ENCODE results near the gene KCNK18. TPM values are rescaled to one million over a fixed set of nuclear protein-coding genes. Genes with fewer than 3 reads are reported as not detected.

The KCNK18 gene
- total RNA-seq, 1 donor from 2014 or later = not detected

- no peaks in the 10 kb centered on the region for H3K9me3 Mint-ChIP-seq (ENCODE audit: unreplicated experiment)
- H3K4me2 ChIP-seq (ENCODE audit: low read length) = no peak overlapping the region
- no peaks in the 10 kb centered on the region for H3K9me3 ChIP-seq (ENCODE audit: insufficient read depth, low read depth, low read length)
- H3K27ac Mint-ChIP-seq (ENCODE audit: unreplicated experiment) = no peak overlapping the region
- TF ChIP-seq CTCF (IDR thresholded peaks at IDR 0.05; ENCODE audit: insufficient read depth, low read depth, low read length) (no peak), EZH2 (IDR thresholded peaks at IDR 0.05; ENCODE audit: insufficient read depth, low read length) (no peak)
- H3K4me1 ChIP-seq (ENCODE audit: insufficient read depth, low read length) = no peaks in the 10 kb centered on the region
- H3K79me2 ChIP-seq (ENCODE audit: insufficient read depth, low read length) = no peaks in the 10 kb centered on the region
- H4K20me1 ChIP-seq (ENCODE audit: insufficient read depth, low read length) = no peaks in the 10 kb centered on the region
- H3K36me3 Mint-ChIP-seq (ENCODE audit: low read depth, unreplicated experiment) = no peaks in the 10 kb centered on the region
- no peak overlapping the region for H3K4me3 Mint-ChIP-seq (ENCODE audit: unreplicated experiment)
- H3K9ac ChIP-seq (ENCODE audit: low read length) = no peak overlapping the region
- H3K4me1 Mint-ChIP-seq (ENCODE audit: low read depth, unreplicated experiment) = peaks cover 2% of the 10 kb centered on the region
- no peak for DNase-seq (ENCODE audit: low read depth)
- no peaks in the 10 kb centered on the region for H3K36me3 ChIP-seq (ENCODE audit: insufficient read depth, low read length)
- FAIRE-seq = no peak
- no peak overlapping the region for H2AFZ ChIP-seq (ENCODE audit: low read depth, low read length)
- H3K4me3 ChIP-seq (ENCODE audit: insufficient read depth, low read depth, low read length) = no peak overlapping the region
- no peak overlapping the region for H3K27ac ChIP-seq (ENCODE audit: low read depth, low read length)
- H3K27me3 ChIP-seq (ENCODE audit: insufficient read depth, low read length) = peaks cover 29% of the 10 kb centered on the region
- H3K27me3 Mint-ChIP-seq (ENCODE audit: low read depth, unreplicated experiment) = peaks cover 75% of the 10 kb centered on the region
These were observed 45.2 kb downstream of the KCNK18 start for GRCh38 chr10:117242463-117242832.

- no peak for DNase-seq (ENCODE audit: low read depth)
- no peaks in the 10 kb centered on the region for H3K9me3 Mint-ChIP-seq (ENCODE audit: unreplicated experiment)
- FAIRE-seq = no peak
- peaks cover 54% of the 10 kb centered on the region for H3K27me3 Mint-ChIP-seq (ENCODE audit: low read depth, unreplicated experiment)
- H3K4me2 ChIP-seq (ENCODE audit: low read length) = no peak overlapping the region
- no peaks in the 10 kb centered on the region for H3K36me3 ChIP-seq (ENCODE audit: insufficient read depth, low read length)
- no peak overlapping the region for H3K27ac ChIP-seq (ENCODE audit: low read depth, low read length)
- H3K9me3 ChIP-seq (ENCODE audit: insufficient read depth, low read depth, low read length) = no peaks in the 10 kb centered on the region
- no peak overlapping the region for H3K4me3 Mint-ChIP-seq (ENCODE audit: unreplicated experiment)
- no peaks in the 10 kb centered on the region for H3K79me2 ChIP-seq (ENCODE audit: insufficient read depth, low read length)
- no peaks in the 10 kb centered on the region for H3K36me3 Mint-ChIP-seq (ENCODE audit: low read depth, unreplicated experiment)
- H3K4me1 Mint-ChIP-seq (ENCODE audit: low read depth, unreplicated experiment) = peaks cover 9% of the 10 kb centered on the region
- no peak overlapping the region for H3K27ac Mint-ChIP-seq (ENCODE audit: unreplicated experiment)
- peaks cover 15% of the 10 kb centered on the region for H3K27me3 ChIP-seq (ENCODE audit: insufficient read depth, low read length)
- H2AFZ ChIP-seq (ENCODE audit: low read depth, low read length) = no peak overlapping the region
- no peak overlapping the region for H3K4me3 ChIP-seq (ENCODE audit: insufficient read depth, low read depth, low read length)
- no peak overlapping the region for H3K9ac ChIP-seq (ENCODE audit: low read length)
- no peaks in the 10 kb centered on the region for H4K20me1 ChIP-seq (ENCODE audit: insufficient read depth, low read length)
- H3K4me1 ChIP-seq (ENCODE audit: insufficient read depth, low read length) = no peaks in the 10 kb centered on the region
- no peak for TF ChIP-seq CTCF (IDR thresholded peaks at IDR 0.05; ENCODE audit: insufficient read depth, low read depth, low read length)
- TF ChIP-seq EZH2 (IDR thresholded peaks at IDR 0.05; ENCODE audit: insufficient read depth, low read length) = no peak
These were observed 49.8 kb downstream of the KCNK18 start for GRCh38 chr10:117246997-117247671.

- Histone ChIP-seq H3K4me2 (ENCODE audit: low read length) (no peak overlapping the region), H3K9ac (ENCODE audit: low read length) (no peak overlapping the region), H3K9me3 (ENCODE audit: insufficient read depth, low read depth, low read length) (no peaks in the 10 kb centered on the region), H3K27ac (ENCODE audit: low read depth, low read length) (no peak overlapping the region), H3K79me2 (ENCODE audit: insufficient read depth, low read length) (no peaks in the 10 kb centered on the region), H4K20me1 (ENCODE audit: insufficient read depth, low read length) (no peaks in the 10 kb centered on the region), H3K4me3 (ENCODE audit: insufficient read depth, low read depth, low read length) (no peak overlapping the region), H3K36me3 (ENCODE audit: insufficient read depth, low read length) (no peaks in the 10 kb centered on the region), H3K4me1 (ENCODE audit: insufficient read depth, low read length) (no peaks in the 10 kb centered on the region), H2AFZ (ENCODE audit: low read depth, low read length) (no peak overlapping the region), H3K27me3 (ENCODE audit: insufficient read depth, low read length) (peaks cover 10% of the 10 kb centered on the region)
- peaks cover 9% of the 10 kb centered on the region for H3K4me1 Mint-ChIP-seq (ENCODE audit: low read depth, unreplicated experiment)
- no peaks in the 10 kb centered on the region for H3K9me3 Mint-ChIP-seq (ENCODE audit: unreplicated experiment)
- peaks cover 36% of the 10 kb centered on the region for H3K27me3 Mint-ChIP-seq (ENCODE audit: low read depth, unreplicated experiment)
- FAIRE-seq (no peak), DNase-seq (ENCODE audit: low read depth) (no peak)
- peak overlapping the region; percentile 12 for H3K27ac Mint-ChIP-seq (ENCODE audit: unreplicated experiment)
- no peaks in the 10 kb centered on the region for H3K36me3 Mint-ChIP-seq (ENCODE audit: low read depth, unreplicated experiment)
- H3K4me3 Mint-ChIP-seq (ENCODE audit: unreplicated experiment) = no peak overlapping the region
- TF ChIP-seq CTCF (IDR thresholded peaks at IDR 0.05; ENCODE audit: insufficient read depth, low read depth, low read length) (no peak), EZH2 (IDR thresholded peaks at IDR 0.05; ENCODE audit: insufficient read depth, low read length) (no peak)
These were observed 51.6 kb downstream of the KCNK18 start for GRCh38 chr10:117248750-117249465.

Data from astrocyte (in vitro differentiated cells and primary cell).